NCI-H2227 (cell line): ENCODE results near the gene FYB2.
"Not testable (repeated sequence)": the region's sequence is repeated elsewhere in the genome, so short reads cannot be mapped to it uniquely, and the experiment has no call there.

ENCODE experiments used
- DNase-seq: peaks from one replicate; lab custom pipeline; 2025; ENCODE audit not compliant: unreplicated experiment; lab: John Stamatoyannopoulos, UW

FYB2 gene

GRCh38 chr1:56798053-56798471 lies 21.1 kb downstream of the FYB2 start:
- no peak for DNase-seq

- DNase-seq = peak; percentile 82
Measured at GRCh38 chr1:56797065-56797685, 22.0 kb downstream of the FYB2 start.

DNA sequence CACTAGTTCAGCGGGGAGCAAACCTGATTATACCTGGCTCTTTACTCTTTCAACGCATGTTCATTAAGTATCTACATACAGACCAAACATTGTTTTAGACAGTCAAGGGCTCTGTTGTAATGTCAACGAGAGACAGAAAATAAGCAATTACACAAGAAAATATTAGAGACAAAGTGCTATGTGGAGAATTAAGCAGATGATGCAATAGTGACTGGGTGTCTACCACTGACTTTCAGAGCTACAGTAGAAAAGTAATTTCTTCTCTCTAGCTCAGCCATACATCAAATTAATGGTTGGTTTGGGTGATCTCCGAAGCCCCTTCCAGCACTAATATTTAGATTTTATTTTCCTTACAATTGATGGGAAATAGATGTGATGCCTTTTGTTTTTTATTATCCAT lies 23.3 kb downstream of the FYB2 start:
- no peak for DNase-seq

GRCh38 chr1:56790036-56790435 lies 29.2 kb downstream of the FYB2 start:
- no peak for DNase-seq

DNA sequence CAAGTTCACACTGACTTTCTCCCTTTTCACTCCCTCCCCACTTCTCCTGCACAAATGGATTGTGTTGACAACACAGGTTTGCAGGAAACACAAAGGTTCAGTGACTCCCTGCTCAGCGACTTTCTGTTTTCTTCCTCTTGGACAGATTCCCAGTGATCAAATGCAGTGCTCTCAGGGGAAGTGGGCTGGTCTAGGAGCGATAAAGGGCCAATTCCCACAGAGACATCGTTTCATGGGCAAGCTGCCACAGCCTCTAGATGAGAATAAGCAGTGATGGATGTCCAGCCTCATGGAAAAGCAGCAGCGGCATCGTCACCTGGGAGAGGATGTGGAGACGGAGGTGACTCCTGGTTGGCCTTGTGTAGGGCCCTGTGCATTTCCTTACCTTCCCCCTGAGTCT lies 30.6 kb downstream of the FYB2 start:
- no peak for DNase-seq

DNA sequence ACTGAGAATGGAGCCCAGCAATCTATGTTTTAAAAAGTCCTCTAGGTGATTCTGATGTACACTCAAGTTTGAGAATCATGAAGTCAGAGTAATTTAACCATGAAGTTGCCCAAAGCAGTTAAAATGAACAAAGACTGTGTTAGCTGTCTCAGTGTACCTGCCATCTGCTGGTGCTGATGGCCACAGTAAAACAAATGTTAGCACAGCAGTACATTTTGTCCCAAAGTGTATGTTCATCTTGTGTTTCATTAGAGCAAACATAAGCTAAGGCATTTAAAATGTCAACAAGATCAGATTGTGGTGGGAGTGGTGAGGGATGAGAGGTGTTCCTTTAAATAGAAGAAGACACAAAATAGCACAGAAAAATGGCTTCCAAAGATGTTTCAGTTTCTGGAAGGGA lies 31.1 kb downstream of the FYB2 start:
- DNase-seq = no peak

DNA sequence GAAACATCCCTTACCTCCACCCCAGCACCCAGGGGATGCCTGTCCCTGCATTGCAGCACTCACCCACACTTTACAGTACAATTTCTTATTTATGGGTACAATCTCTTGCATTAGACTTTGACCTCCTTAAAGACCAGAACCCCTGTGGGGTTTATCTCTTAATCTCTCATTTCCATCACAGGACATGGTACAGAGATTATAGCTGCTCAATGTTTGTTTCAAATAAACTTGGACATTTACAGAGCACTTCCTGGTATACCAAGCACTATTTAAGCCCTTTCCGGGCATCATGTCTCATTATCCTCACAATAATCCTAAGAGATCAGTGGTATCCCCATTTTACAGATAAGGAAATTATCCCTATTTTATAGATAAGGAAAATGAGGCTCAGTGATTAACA lies 31.9 kb downstream of the FYB2 start:
- no peak for DNase-seq

DNA sequence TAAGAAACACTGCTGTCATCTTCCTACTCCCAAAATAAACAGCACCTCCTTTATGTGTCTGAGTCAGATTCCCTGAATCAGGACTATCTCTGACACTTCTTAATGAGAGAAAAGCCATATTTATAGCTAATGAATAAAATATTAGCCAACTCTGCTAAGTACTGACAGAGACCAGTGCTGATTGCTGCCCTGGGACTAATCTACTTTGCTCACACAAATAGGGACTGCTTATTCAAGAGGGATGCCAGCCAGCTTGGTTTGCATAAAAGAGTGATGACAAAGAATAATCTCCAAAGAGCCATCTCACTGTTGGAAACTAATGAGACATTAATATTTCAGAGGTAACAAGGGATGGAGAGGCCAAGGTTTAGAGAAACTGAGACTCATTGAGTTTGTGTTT lies 36.4 kb downstream of the FYB2 start:
- DNase-seq = no peak

DNA sequence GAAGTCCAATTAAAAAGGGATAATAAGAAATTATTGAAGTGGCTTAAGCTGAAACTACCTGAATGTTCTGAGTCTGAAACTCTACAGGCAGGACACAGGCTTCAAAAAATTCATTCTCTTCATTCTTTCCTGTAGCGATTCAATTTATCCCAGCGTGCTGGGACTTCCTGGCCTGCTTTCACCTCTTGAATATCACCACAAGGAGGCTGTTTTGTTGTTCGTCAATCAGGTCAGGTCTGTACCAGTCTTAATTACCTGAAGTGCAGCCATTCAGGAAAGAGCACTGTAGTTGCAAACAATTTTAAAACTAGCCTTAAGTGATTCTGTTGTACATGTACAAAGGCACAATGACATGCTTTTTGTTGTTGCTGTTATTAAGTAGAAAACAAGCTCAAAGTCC lies 38.4 kb downstream of the FYB2 start:
- DNase-seq = peak; percentile 43

- no peak for DNase-seq
Measured at GRCh38 chr1:56780128-56780750, 39.0 kb downstream of the FYB2 start.

- no peak for DNase-seq
Measured at GRCh38 chr1:56777972-56778371, 41.2 kb downstream of the FYB2 start.

GRCh38 chr1:56774732-56775131 lies 44.5 kb downstream of the FYB2 start:
- not testable (repeated sequence) for DNase-seq

DNA sequence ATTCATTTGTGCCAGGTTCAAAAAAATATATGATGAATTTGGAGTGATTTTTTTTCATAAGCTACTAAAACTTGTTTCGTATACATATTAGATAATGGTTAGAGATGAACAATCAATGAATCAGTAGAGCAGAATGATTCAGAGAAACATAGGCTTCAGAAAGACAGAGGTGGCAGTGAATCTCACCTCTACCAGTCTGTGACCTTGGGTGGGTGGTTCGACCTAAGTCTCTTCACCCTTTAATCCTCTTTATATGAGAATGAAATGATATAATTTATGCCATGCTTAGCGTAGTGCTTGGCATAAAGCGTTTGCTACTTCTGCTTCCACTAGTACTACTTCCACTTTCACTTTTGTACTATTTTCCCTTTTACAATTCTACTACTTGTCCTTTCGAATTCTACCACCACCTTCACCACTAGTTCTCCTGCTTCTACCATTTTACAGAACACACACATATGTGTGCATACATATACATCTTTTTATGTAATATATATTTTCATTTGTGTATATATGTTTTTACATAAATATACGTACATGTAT lies 45.1 kb downstream of the FYB2 start:
- DNase-seq = no peak

DNA sequence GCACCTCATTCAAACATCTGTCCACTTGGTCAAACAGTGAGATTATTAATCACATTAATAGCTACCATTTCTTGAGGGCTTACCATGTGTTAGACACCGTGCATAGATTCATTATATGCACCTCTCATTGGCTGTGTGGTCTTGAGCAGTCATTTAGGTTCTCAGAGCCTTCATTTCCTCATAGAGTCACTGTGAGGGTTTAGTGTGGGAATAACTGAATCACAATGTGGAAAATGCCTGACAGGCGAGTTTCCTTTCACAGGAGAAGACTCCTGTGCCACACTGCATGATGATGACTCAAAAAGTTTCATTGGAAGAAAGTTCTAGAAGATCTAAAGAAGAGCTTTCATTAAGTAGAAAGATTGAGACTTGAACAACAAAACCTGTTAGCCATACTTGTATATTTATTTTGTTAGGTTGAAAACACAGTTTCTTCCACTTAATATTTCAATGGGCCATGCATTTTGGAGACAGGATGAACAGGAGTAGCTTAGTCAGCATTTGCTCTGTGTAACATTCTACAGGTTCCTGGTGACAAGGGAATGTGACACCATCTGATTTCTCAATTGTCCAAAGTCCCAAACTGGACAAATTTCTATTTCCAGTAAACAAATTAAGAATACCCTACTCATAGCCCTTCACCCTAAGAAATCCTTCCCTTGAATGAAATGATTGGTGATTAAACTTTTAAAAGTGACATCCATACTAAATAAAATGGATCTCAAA lies 45.7 kb downstream of the FYB2 start:
- DNase-seq = no peak

DNA sequence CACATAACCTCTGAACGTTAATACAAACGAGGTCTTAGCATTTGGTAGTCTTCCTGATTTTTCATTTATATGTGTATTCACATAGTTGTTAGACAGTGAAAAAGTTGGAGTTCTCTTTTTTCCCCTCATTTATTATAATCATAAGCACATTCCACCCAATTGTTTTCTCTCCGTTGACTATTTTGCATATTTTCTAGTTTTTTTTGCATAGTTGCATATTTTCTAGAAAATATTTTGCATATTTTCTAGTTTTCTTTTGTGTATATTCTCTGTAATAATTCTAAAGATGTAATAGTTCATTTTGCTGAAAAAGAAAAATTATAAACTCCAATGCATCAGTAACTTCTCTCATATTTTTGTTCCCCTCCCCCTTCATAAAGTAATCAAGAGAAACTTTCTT lies 47.5 kb downstream of the FYB2 start:
- no peak for DNase-seq

GRCh38 chr1:56758794-56759193 lies 60.4 kb downstream of the FYB2 start:
- DNase-seq = no peak

GRCh38 chr1:56758135-56758534 lies 61.1 kb downstream of the FYB2 start:
- DNase-seq = peak; percentile 3

DNA sequence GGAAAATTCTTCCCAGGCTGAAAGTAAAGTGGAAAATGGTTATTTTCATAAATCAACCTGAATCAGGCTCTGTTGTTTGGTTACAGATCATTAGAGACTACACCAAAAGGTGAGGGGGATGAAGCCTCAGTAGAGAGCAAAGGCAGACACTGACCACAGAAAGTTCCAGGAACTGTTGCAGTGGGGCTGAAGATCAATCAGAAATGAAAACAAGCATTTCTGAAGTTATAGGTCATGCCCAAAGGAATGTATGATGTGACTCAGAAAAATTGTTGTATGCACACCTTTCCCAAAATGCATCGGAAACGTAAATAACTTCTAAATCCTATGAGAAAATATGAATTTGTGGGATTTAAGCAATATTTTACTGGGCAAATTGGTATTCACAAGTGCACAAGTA lies 63.3 kb downstream of the FYB2 start:
- DNase-seq = no peak

GRCh38 chr1:56754708-56755479 lies 64.3 kb downstream of the FYB2 start:
- no peak for DNase-seq

- no peak for DNase-seq
Measured at GRCh38 chr1:56745231-56745630, 74.0 kb downstream of the FYB2 start.

DNA sequence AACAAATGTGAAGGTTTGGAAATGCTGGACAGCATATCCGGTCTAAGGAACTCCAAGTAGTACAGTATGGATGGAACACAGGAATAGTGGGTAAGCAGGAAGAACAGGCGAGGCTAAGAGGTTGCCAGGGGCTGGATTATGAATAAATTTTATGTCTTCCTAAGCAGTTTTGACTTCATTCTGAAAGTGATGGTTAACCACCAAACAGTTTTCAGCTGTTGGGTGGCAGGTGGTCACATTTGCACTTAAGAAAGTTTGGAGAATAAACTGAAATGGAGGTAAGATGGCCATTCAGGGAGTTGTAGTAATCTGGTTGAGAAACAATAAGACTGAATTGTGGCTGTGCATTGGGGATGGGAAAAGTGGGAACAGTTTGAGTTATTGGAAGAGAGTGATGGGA lies 90.2 kb downstream of the FYB2 start:
- DNase-seq = no peak
